Measurements from ENCODE around the gene TESPA1.

Gene TESPA1

DNA sequence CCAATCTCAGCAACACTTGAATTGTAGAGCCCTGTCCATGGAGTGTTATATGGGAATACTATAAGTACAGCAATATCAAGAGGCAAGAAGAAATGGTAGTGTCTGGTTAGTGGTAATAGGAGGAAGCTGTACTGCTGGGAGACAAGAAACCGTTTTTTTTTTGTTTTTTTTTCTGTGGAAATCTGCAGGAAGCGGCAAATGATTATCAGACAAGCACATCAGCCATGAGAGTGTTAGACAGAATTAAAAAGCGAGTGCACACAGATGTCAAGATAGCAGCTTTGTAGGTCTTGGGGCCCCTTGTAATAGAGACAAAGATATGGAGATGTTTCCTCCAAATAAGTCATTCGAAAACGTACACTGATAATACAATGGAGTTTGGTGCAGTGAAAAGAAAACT, 6.7 kb downstream of the TESPA1 start:
- TF ChIP-seq, protein P1, sequence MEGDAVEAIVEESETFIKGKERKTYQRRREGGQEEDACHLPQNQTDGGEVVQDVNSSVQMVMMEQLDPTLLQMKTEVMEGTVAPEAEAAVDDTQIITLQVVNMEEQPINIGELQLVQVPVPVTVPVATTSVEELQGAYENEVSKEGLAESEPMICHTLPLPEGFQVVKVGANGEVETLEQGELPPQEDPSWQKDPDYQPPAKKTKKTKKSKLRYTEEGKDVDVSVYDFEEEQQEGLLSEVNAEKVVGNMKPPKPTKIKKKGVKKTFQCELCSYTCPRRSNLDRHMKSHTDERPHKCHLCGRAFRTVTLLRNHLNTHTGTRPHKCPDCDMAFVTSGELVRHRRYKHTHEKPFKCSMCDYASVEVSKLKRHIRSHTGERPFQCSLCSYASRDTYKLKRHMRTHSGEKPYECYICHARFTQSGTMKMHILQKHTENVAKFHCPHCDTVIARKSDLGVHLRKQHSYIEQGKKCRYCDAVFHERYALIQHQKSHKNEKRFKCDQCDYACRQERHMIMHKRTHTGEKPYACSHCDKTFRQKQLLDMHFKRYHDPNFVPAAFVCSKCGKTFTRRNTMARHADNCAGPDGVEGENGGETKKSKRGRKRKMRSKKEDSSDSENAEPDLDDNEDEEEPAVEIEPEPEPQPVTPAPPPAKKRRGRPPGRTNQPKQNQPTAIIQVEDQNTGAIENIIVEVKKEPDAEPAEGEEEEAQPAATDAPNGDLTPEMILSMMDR (IDR thresholded peaks at IDR 0.05) = no peak

DNA sequence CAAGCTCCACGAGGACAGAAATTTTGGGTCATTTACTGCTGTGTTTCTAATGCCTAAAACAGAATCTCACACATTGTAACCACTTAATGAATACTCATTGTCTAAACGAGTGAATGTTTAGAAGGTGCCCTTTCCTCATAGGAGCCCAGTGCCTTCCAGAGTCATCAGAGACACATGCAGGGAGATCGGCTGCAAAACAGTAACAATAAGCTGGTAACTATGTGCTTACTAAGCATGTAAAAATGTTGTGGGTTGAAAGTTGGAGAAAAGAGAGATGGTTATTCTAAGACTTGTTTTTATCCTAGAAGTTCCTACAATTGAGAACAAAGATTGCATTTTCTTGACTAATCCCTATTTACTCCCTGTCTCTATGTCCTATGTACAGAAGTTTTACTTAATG, 7.4 kb downstream of the TESPA1 start:
- TF ChIP-seq, protein P1 (IDR thresholded peaks at IDR 0.05) = no peak

DNA sequence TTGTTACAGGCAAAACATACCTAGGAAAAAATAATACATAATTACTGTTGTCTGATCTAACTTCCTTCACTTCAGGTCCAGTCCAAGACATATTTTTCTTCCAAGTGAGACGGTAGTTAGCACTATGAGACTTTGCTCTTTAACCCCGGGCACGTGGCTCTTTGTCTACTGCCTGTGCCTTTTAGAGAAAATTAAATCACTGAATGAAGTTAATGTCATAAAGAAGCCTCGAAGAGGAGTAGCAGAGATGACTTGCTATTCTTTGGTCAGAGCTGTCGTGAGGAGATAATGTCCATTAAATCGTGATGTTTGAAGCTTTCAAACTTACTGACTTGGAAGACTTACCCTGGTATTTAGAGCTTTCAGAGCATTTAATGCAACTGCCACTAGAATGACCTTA, 8.7 kb downstream of the TESPA1 start:
- TF ChIP-seq, protein P1 (IDR thresholded peaks at IDR 0.05) = no peak

DNA sequence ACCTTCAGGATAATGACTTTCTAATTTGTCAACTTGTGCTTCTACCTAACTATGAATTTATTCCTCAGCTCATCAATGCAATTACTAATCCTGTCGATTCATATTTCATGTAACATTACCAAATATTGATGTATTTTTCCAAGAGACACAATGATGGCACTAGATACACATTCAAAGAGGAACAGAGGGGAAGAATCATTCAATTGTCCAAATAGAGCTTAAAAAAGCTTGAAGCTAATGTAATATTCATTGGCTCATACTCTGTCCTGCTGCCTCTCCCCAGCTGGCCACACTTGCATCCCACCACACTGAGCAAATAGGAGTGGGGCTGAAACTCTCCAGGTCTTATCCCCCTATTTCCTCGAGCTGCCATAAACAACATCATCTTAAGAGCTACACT, 9.3 kb downstream of the TESPA1 start:
- TF ChIP-seq, protein P1 (IDR thresholded peaks at IDR 0.05) = no peak

DNA sequence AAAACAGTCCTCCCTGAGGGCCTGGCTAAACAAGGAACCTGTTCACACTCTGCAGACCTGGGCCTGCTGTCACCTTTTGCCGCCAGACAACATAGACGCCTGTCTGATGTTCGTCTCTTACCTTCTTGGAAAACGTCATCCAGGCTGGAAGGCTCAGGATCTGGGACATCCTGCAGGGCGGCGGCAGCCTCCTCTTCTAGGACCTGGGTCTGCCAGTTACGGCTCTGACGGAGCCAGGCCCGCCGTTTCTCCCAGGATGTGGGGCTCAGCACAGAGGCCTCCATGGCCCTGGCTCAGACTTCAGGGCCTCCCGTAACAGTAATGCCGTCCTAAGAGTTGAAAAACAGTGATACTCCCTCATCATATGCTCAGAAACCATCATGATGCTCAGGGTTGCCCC, 10.3 kb downstream of the TESPA1 start:
- TF ChIP-seq, protein P1 (IDR thresholded peaks at IDR 0.05) = no peak

DNA sequence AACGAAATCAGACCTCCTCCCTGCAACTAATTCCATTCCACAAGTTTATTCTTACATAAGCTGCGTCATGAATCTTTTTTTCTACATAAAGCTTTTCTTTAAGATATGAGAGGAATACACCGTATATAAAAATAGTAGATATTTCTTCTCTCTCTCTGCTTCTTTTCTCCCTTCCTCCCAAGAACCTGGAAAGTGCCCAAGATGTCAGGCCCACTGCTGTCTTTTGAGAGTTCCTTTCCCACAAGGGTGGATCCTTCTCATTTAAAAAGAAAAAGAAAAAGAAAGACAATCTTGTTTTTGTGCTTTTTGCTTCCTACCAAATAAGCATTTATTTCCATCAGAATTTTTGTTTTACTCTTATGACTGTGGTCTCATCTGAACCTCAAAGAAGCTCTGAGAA, 11.0 kb downstream of the TESPA1 start:
- TF ChIP-seq, protein P1 (IDR thresholded peaks at IDR 0.05) = no peak

DNA sequence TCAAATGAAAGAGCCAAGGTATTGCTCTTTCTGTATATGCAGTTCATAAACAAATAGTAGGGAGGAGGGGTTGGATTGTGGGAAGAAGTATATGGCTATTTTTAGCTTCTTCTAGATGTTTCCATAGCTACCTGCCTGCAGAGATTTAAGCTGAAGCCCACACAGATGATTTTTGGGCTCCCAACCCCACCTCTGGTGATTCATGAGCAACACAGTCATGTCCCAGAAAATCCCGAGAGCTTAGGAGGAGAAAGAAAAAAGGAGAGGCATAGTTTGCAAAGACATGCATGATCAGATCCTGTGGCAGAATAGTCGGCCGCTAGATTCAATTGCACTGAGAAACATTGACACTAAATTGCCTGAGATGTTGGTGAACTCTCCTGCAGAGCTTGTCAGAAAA, 13.8 kb downstream of the TESPA1 start:
- TF ChIP-seq, protein P1 (IDR thresholded peaks at IDR 0.05) = no peak

DNA sequence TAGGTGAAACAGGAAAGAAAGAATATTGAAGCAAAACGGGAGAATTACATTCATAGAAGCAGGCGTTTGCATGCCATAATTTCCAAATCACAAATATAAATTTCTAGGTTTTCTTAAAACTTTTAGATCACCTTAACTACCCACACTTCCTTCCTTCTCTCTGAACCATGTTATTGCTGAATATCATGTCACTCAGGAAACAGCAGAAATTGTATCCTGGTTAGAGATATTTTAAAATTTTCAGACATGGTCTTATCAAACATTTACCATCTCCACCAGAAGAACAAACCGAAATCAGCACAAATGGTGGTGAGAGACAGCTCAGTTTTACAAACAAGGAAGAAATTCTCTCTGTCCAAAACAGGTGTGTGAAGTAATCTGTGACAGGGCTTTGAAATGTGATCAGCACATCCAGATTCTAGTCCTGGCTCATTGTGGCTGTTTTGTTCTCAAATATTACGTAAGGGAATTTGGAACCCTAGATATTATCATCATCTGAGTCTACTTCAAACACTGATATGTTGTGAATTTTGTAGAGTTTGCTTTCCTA, 16.3 kb downstream of the TESPA1 start:
- TF ChIP-seq, protein P1 (IDR thresholded peaks at IDR 0.05) = no peak
